Heart left ventricle (tissue), 13 donors: ENCODE measurements around the gene VWA1.

Experiments
- POLR2A ChIP-seq, 2 donors: fragments of 450-650 bp; IDR thresholded peaks; one replicate each; pipeline ENCODE4 v1.6.1; 2017; ENCODE audit warnings: antibody characterized with exemption in 2 of 2, mild to moderate bottlenecking in 2 of 2, moderate library complexity in 2 of 2
- TF ChIP-seq, protein P1 (sequence below), 12 donors: fragments of 200-600 bp; sonication (generic) in 4 of 12; IDR thresholded peaks; one replicate each; pipeline versions ENCODE4 v1.5.0 to v1.8.0; 2018 to 2022; ENCODE audit warnings: antibody characterized with exemption in 12 of 12, mild to moderate bottlenecking in 5 of 12
- donor health status: ischemic (EF 13 %, LVEDD 7.1; RV severe dilation, severe dysfunction).
- donor health status: DM: no; HTN: yes; CAD: no.
- donor health status: DM: no; HTN: no; CAD: no.
- donor health status: ischemic (EF 25% LVEDD 6.9; RV normal size, moderate dysfunction).
- donor health status: ischemic (EF 25% LVEDD 5.7; RV mildly dilated, moderate dysfunction).
- donor health status: ischemic (EF 35%, LVEDD 5.7; RV mildly dilated, moderate dysfunction).
- donor health status: nonischemic (EF 11% LVEDD 7.7; RV severe dilation, severe dysfunction).
- donor health status: DM: yes; HTN: yes; CAD: no.
- donor health status: PGD.
- donor health status: ischemic (EF 29% LVEDD 5.4; RV normal size, mild dysfunction).
- donor health status: nonischemic (EF 23%, LVEDD 6.1; RV moderate dilation, normal function).

- TF ChIP-seq, protein P1, sequence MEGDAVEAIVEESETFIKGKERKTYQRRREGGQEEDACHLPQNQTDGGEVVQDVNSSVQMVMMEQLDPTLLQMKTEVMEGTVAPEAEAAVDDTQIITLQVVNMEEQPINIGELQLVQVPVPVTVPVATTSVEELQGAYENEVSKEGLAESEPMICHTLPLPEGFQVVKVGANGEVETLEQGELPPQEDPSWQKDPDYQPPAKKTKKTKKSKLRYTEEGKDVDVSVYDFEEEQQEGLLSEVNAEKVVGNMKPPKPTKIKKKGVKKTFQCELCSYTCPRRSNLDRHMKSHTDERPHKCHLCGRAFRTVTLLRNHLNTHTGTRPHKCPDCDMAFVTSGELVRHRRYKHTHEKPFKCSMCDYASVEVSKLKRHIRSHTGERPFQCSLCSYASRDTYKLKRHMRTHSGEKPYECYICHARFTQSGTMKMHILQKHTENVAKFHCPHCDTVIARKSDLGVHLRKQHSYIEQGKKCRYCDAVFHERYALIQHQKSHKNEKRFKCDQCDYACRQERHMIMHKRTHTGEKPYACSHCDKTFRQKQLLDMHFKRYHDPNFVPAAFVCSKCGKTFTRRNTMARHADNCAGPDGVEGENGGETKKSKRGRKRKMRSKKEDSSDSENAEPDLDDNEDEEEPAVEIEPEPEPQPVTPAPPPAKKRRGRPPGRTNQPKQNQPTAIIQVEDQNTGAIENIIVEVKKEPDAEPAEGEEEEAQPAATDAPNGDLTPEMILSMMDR (IDR thresholded peaks at IDR 0.05): no peak
- no peak for TF ChIP-seq POLR2A (IDR thresholded peaks at IDR 0.05)
Observed at GRCh38 chr1:1489861-1490260, 54.4 kb downstream of the VWA1 start.
